NCI-H1092 treated with DMSO at 0.1 percent for 48 hours (cell line): ENCODE data around the gene LCN10.

Source experiments
- DNase-seq: peaks from one replicate; lab custom pipeline; 2025; lab: John Stamatoyannopoulos, UW

The LCN10 gene

GRCh38 chr9:136700959-136701667 lies 41.6 kb downstream of the LCN10 start:
- DNase-seq, result no peak

DNA sequence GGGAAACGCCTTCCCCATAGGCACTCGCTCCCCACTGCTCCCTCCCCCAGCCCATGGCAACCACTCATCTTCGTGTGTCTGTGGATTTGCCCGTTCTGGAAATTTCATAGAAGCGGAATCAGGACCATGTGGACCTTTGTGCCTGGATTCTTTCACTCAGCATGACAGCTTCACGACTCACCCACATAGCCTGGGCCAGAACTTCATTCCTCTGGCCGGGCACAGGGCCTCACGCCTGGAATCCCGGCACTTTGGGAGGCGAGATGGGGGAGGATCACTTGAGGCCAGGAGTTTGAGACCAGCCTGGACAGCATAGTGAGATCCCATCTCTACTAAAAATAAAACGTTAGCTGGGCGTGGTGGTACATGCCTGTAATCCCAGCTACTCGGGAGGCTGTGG lies 42.4 kb downstream of the LCN10 start:
- DNase-seq, result no peak

DNA sequence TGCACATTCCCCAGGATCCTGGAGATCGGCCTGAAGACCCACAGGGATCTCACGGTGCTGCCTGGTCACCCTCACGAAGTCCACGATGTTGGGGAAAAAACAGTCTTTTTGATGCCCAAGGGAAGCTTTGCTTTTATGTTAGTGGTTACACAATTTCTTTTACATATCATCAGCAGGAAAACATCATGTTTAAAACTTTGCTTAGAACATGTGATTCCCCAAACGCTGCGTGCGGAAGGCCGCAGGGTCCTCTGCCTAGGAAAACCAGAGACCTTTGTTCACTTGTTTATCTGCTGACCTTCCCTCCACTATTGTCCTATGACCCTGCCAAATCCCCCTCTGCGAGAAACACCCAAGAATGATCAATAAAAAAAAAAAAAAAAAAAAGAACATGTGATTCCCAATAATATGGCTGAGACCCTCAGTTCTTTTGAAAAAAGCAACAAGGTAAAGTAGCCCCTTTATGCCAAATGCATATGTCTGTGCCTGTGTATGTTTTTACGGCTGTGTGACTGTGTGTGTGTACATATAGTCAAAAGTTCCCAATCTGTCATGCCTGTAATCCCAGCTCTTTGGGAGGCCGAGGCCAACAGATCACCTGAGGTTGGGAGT lies 44.0 kb downstream of the LCN10 start:
- no peak for DNase-seq

DNA sequence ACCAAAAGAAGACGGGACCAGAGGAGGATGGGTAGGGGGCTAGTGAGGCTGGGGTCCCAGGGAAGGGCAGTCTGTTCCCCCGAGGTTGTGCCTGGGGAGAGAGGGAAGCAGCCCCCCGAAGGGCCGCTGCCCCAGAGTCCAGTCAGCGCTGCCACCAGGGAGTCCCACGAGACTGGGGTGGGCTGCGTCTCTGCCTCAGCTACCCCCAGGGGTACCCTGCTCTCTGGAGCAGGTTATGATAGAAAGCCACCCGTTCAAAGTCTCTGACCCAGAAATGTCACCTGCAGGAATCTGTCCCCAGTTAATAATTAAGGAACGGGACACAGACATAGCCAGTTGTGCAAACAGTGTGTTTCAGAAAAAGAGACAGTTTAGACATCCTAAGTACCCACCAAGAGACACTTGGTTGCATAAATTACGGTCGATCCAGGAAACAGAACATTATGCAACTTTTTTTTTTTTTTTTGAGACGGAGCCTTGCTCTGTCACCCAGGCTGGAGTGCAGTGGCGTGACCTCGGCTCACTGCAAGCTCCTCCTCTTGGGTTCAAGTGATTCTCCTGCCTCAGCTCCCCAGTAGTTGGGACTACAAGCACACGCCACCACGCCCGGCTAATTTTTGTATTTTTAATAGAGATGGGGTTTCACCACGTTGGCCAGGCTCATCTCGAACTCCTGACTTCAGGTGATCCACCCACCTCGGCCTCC lies 44.8 kb downstream of the LCN10 start:
- DNase-seq, result no peak

DNA sequence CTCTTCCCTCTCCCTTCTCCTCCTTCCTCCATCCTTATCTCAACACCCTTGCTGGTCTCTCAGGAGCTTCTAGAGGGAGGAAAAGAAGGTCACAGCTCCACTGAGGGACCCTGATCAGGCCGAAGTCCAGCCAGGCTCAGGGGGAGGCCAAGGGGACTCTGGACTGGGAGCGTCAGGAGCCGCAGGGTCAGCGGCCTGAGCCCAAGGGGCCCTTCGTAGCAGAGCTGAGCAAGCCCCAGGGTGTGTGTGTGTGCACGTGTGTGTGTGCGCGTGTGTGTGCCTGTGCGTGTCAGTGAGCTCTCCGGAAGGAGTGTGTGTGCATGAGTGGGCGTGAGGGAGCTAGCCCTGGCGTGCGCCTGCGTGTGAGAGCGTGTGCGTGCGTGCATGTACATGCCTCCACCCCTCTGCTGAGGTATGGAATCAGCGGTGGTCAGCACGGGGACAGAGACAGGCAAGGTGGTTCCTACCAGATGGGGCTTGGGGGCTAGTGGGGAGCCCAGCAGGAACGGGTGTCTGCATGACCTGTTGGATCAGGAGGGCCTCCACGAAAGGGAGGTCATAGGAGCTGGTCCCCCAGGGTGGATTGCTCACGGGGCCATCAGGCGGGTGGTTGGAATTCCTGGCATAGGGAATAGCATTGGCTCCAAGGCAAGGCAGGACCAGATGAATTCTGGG lies 45.5 kb downstream of the LCN10 start:
- no peak for DNase-seq

GRCh38 chr9:136696502-136696901 lies 46.2 kb downstream of the LCN10 start:
- DNase-seq, result no peak

GRCh38 chr9:136695955-136696354 lies 46.8 kb downstream of the LCN10 start:
- peak; percentile 82 for DNase-seq

DNA sequence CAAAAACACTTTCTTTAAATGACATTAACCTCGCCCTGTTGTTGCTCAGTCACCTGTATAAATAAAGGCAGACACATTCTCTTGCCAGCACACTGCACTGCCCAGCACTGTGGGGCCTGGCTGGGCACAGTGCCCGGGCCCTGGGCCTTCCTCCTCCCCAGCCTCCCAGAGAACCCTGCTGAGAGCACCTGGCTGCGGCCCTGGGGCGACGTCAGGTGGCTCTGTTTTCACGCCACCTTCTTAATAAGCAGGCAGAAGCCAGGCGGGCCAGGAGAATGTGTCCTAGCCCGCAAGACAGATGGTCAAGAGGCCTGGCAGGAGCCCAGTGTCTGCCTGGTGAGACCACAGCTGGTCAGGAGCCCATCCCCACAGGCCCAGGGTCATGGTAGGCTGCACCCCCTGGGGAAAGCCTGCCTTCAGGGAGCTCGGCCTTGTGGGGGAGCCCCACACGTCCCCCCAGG lies 47.3 kb downstream of the LCN10 start:
- peak; percentile 95 for DNase-seq

DNA sequence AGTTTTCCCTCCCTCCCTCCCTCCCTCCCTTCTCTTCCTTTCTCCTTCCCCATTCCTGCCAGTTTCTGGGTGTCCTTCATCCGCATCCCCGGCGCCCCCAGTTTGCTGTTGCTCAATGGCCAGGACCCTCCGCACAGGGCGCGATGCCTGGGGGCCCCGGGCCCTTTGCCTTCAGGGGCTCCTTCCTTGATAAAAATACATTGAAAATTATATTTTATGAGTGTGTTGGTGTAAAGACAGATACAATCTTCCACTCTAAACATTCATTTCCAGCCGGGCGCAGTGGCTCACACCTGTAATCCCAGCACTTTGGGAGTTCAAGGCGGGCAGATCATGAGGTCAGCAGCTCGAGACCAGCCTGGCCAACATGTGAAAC lies 47.9 kb downstream of the LCN10 start:
- DNase-seq, result no peak

- peak; percentile 31 for DNase-seq
These were observed 48.4 kb downstream of the LCN10 start for GRCh38 chr9:136694163-136694871.

DNA sequence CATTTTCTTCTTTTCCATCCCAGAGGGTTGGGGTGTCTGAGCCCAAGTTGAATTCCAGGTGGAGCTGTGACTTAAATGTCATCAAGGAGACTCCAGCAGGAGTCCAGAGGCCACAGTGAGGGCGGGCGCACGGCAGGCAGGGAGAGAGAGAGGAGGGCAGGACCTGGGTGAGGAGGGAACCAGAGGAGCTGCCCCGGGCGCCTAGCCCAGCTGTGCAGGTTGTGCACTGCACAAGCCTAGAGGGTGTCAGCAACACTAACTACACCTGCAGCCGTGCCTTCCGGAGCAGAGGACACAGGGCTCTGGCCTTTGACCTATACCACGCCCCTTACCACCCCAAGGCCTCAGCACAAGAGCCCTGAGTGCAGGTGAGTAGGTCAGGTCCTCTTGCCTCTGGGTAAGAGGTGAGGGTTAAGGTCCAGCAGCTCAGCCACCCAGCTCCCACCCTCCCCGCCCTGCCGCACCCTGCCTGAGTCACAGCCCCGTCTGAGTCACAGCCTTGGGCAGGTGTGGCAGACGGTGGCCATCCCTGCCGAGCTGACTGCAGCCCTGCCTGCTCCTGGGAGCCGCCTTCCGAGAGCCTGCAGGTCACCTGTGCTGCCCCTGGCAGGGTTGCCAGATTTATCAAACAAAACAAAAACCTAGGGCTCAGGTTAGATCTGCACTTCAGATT lies 49.1 kb downstream of the LCN10 start:
- DNase-seq, result no peak

DNA sequence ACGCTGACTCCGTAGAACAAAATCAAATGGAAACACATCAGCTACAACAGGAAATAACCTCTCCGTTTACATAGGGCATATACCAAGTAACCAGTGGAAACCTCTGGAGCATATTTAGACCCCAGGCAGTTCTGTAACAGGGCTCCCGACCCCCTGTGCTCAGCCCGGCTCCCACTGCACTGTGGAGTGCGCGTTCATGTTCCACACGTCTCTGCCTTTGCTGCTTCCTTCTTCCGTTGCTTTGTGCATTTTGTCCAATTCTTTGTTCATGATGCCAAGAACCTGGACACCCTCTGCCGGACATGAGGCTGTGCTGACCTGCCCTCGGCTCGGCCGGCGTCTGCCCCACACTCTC lies 49.6 kb downstream of the LCN10 start:
- DNase-seq, result no peak

DNA sequence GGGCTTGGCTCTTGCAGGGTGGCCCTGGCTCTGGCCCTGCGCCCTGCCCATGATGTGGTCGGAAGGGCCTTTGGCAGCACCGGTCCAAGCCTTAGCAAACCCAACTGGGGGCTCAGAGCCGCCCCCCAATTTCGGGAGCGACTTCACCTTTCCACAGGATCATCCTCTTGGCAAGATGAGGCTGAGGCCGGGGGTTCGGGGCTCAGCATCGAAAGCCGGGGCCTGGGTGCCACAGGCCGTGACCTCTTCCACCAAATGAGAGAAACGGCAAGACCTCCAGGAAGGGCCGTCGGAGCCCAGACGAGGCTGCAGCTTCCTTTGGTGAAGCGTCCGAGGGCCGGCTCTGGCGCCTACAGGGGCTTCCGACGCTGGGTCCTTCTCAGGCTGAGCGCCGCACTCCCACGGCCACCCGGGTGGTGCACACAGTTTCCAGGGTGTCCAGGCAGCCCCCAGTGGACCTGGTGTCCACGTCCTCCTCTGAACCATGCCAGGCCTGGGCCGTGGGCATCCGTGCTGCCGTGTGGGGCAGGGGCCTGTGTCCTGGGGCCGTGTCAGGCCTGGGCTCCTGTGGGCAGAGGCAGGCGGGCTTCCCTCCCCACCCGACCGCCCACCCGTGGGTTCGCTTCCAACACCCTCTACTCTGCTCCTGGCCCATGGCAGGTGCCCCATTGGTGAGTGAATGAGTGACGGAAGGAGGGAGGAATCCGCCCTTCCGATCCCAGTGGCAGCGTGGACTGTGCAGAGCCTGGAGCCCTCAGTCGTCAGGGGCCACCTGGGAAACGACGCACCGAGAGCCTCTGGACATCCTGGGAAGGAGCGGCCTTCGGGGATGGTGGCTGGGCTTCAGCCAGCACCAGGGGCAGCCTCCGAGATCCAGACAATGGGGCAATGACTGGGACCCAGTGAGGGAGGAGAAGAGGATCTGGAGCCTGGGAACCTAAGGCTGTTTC lies 50.3 kb downstream of the LCN10 start:
- no peak for DNase-seq

DNA sequence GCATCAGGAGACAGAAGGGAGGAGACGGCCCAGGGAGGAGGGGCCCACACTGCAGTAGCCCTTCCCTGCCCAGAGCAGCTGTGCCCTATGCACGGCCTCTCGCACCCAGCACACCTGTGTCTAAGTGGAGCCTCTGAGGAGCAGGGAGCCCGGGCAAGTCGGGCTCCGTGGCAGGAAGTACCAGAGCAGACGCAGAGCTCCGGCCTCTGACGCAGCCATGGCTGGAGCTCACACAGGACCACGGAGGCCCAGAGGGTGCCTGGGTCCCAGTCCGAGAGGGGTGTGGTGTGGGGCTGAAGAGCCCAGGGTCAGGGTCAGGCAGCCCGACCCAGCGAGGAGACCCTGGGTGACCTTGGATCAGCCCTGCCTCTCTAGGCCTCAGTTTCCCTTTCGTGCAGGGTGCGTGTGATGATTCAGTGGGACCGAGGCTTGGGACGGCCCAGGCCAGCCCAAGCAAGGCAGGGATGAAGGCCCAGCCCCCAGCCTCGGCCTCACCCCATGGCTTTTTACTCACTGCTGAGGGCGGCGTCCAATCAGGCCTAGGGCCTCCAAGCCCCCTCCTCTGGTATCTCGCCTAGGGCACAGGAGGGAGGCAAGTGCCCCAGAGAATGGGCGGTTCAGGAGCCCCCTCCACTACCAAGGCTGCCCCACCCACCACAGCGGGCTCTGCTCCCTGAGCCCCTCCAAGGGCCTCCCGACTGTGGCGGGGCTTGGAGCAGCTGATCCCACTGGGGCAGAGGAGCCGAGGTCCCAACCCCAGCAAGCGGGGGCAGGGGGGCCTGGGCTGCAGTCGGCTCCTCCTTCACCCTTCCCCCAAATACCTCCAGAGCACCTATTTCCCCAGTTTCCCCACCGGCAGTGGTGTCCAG lies 51.2 kb downstream of the LCN10 start:
- DNase-seq, result peak; percentile 52

- peak; percentile 75 for DNase-seq
These were observed 51.9 kb downstream of the LCN10 start for GRCh38 chr9:136690806-136691261.

GRCh38 chr9:136690104-136690805 lies 52.5 kb downstream of the LCN10 start:
- DNase-seq, result peak; percentile 45

- DNase-seq, result no peak
These were observed 53.7 kb downstream of the LCN10 start for GRCh38 chr9:136689108-136689460.

GRCh38 chr9:136688274-136689107 lies 54.2 kb downstream of the LCN10 start:
- no peak for DNase-seq
